GM21515 (cell line): ENCODE data around the gene ANO6.
"Not testable (repeated sequence)": the region's sequence is repeated elsewhere in the genome, so short reads cannot be mapped to it uniquely, and the experiment has no call there.

Experiments used
- ATAC-seq: cut with Tn5 transposase; IDR thresholded peaks from one replicate; pipeline ENCODE4 v1.9.1; 2021; ENCODE audit not compliant: unreplicated experiment

ANO6 gene

DNA sequence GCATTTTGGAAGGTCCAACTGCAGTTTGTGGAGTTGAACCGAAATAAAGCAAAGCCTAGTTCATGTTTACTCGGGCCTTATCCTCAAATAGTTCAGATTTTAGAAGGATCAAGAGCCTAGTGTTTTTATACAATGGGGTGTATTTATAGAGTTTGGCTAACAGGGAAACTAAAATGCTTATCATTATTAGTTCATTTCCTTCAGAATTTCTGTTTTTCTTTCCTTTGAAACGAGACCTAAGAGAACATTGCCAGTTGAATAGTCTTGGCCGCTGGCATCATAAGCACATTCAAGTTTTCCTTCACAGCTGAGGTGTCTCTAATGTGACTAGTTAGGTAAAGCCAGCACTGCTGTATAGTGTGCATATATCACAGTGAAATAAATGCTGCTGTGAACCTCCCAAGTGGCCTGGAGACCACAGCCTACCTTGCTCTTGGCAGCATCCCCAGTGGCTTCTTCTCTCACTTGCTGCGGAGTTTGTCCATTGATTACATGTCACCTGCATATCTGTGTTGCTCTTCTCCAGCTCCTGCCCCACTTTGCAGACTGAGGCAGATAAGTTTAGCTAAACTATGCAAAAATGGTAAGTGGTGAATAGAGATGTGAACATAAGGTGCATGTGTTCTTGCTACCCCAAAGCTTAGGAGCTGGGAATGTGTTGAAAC, 88.8 kb downstream of the ANO6 start:
- no peak for ATAC-seq

DNA sequence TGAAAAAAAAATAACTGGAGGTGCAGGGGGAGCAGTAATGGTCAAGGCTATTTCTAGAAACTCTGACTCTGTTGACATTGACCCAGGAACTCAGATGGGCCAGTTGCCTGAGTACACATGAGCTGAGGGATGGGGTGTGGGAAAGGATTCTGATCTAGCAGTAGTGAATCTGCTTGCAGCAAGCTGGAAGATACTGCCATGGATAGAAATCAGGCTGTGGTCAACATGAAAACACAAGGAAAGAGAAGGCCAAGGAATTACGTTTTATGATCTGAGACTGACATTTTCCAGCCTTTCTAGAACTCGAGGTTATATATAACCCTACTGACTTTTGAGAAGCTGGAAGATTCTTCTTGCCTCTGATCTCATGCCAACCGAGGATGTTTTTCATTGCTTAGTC, 90.0 kb downstream of the ANO6 start:
- no peak for ATAC-seq

DNA sequence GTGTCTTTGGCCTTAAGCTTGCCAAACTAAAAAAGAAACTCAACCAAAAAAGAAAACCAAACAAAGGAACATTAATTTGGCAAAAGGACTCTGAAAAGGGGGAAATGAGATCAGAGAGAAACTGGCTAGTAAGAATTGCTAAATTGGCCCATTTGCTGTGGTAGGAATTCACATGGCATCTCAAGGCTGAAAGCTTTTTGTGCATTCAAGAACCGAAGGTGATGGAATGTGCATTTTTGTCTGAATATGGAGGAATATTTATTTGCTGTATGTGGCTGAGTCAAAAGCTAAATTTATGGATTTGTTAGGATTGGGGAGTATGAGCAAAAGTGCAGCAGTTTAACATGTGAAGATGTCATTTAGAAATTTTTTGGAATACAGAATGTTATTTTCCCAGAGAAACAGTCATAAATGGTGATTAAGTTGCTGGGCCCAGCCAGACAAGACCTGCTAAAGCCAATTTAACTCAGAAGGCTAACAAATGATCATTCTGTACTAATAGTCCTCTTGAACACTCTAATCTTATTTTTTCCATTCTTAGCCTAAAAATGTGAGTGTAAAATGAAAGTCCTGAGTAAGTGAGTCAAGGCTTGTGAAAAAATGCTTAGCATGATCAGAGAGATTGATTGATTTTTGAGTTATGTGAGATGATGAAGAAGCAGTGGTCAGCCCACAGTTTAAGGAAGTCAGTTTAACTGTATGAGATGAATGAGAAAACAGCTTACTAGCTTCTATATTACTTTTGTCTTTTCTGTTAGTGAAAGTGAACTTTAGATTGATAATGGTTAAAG, 94.1 kb downstream of the ANO6 start:
- no peak for ATAC-seq

- no peak for ATAC-seq
Observed at GRCh38 chr12:45310627-45310968, 94.7 kb downstream of the ANO6 start.

- ATAC-seq = no peak
Observed at GRCh38 chr12:45312012-45312411, 96.1 kb downstream of the ANO6 start.

GRCh38 chr12:45314770-45315169, 98.9 kb downstream of the ANO6 start:
- ATAC-seq = no peak

DNA sequence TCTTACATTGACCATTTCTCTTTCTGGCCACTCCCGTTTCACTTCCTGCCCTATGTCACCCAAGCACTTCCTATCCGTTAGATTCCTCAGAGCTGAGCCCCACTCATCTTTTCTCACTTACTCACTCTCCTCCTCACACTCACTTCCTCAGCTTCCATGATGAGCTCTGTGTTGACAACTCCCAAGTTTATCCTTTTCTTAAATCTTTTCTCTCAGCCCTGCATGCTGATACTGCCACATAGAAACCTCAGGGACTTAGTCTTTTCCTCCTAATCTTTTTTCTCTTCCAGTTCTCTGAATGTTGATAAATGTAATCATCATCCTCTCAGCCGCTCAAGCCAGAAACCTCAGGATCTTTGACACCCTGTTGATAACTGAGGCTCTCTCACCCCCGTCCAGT, 99.6 kb downstream of the ANO6 start:
- ATAC-seq = no peak

- not testable (repeated sequence) for ATAC-seq
Observed at GRCh38 chr12:45317261-45317660, 101.4 kb downstream of the ANO6 start.

DNA sequence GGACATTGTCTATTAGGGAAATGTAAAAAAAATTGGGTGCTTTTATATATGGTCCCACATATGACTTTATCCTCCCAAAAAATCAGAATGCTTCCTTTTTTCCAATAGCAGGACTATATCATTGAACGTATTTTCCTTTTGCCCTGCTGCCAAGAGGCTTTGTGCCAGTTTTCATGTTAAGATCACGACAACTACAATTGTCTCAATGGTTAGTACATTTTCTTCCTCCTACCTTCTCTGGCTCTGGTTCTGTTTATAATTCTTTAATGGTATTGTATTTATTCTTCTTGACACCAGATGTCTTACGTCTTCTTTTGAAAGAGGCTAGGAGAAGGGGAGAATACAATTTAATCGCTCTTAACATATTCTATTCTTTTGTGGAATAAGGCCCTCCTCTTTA, 106.9 kb downstream of the ANO6 start:
- no peak for ATAC-seq

DNA sequence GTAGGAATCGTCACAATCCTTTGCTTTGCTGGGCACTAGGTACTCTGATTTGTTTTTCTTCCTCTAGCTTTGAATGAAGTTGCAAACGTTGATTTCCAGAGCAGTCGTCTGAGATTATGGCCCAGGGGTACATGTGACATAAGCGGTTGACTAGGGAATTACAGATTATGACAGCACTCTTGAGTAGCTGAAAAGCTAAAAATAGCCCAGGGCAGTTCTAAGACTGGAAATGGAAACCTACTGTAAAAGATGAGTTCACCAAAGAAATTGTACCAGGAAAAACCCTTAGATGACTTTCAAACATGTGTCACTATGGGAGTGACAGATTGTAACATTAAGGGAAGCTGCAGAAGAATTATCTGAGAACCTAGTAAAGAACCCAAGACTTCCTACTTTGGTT, 108.5 kb downstream of the ANO6 start:
- ATAC-seq = no peak

- no peak for ATAC-seq
Observed at GRCh38 chr12:45326358-45326975, 110.6 kb downstream of the ANO6 start.

DNA sequence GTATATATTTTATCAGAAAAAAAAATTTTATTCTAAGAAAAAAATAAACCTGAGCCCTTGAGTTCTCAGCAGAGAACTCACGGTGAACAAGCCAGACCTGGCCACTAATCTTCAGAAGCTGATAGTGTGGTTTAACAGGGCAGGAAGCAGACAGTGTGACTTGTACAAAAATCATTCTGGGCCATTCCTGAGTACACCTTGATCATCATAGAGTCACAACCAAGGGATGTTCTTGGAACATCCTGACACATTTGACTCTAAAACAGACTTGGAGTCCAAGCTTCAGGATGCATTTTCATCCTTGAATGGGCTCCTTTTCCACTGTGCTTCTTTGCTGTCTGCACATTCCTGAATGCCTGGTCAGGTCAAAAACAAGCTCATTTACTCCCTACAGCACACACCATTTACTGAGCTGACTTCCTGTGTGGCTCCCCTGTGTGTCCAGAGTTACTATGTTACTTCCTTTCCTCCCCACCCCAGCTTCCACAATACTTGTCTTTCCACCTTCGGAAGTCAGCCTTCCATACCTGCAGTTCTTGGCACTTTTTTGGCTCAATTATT, 112.0 kb downstream of the ANO6 start:
- no peak for ATAC-seq

DNA sequence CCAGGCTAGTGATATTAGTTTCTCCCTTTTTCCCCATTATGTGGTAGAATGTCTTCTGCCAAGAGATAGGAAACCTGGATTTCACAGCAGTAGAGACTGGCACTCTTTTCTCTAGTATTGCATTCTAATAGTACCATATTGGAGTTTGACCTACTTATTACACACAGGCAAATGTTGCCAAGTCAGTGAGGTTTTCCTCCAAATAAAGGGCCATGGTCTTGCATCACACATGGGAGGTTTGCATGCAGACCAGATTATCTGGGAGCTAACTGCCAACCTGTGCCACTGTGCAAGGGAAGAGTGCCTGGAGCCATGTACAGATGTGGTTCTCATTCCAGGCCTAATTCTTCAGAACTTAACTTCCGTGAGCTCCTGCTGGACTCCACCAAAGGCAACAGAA, 113.3 kb downstream of the ANO6 start:
- ATAC-seq = no peak

DNA sequence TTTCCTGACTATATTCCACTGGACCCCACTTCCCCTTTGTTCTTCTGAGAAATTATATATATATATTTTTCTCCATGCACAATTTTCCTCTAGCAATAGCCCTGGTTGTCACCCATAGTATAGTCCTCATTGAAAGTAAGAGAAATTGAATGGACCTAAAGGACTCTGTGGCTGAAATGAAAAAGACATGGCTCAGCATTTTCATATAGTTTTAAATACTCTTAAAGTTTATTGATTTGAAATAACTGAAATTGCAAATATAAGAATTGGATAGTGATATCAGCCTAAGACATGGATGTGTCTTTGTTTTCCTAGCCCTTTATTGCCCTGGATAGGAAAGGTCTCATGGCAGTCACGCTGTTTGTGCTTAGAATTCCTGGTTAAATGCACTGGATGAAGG, 113.8 kb downstream of the ANO6 start:
- no peak for ATAC-seq

- ATAC-seq = no peak
Observed at GRCh38 chr12:45331552-45331951, 115.7 kb downstream of the ANO6 start.

DNA sequence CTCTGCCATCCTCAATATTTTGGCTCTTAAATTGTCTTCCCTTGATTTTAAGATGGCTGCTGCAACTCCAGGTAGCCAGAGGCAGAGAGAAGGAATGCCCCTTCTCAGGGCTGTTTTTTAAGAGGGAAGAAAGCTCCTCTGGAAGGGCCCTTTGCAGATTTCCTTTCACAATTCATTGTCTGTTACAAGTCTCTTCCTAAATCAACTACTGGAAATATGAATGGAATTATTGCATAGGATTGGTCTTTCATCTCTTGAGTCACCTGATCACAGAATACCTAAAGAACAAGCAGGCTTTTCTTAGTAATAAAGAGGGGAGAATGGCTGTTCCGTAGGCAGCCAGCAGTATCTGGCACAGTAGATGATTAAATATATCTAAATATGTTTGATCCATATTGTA, 118.5 kb downstream of the ANO6 start:
- ATAC-seq = no peak

DNA sequence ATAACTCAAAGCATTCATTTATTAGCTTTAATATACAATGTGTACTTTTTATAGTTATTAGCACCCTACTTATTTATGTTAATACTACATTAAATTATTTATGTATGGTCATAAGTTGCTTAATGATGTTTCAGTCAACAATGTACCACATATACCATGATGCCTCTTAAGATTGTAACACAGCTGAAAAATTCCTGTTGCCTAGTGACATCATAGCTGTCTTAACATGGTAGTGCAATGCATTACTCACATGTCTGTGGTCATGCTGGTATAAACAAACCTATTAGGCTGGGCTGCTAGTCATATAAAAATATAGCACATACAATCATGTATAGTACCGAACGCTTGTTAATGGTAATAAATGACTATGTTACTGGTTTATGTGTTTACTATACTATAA, 120.4 kb downstream of the ANO6 start:
- ATAC-seq = no peak

DNA sequence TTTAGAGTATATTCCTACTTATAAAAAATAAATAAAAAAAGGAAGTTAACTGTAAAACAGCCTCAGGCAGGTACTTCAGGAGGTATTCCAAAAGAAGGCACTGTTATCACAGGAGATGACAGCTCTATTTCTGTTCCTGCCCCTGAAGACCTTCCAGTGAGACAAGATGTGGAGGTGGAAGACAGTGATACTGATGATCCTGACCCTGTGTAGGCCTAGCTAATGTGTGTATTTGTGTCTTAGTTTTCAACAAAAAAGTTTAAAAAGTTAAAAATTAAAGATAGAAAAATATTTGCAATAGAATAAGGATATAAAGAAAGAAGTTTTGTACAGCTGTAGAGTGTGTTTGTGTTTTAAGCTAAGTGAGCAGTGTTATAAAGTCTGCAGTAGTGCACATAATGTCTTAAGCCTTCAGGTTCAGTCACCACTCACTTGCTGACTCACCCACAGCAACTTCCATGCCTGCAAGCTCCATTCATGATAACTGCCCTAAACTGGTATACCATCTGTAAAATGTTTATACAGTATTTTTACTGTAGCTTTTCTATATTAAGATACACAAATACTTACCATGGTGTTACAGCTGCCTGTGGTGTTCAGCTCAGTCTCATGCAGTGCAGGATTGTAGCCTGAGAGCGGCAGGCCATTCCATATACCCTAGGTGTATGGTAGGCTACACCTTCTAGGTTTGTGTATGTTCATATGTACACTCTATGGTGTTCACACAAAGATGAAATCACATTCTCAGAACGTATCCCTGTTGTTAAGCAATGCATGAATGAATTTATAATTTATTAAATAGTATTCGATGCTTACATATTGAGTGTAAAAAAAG, 121.1 kb downstream of the ANO6 start:
- no peak for ATAC-seq

DNA sequence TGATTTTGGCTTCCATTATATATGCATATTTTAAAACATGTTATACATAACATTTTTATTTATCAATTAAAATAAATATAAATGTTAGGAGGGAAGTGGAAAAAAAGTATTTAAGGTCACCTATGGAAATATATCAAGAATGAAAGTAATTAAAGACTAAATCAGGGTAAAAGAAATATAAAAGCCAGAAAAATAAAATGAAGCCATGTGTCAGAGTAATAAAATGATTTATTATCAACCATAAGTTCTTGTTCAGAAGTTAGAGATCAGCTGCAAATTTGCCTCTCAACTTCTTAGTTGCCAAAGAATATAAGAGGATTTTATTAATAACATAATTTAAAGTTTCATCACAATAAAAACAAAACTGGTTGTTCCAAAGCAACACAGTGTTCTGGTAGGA, 121.9 kb downstream of the ANO6 start:
- ATAC-seq = no peak

- no peak for ATAC-seq
Observed at GRCh38 chr12:45338272-45338671, 122.4 kb downstream of the ANO6 start.

DNA sequence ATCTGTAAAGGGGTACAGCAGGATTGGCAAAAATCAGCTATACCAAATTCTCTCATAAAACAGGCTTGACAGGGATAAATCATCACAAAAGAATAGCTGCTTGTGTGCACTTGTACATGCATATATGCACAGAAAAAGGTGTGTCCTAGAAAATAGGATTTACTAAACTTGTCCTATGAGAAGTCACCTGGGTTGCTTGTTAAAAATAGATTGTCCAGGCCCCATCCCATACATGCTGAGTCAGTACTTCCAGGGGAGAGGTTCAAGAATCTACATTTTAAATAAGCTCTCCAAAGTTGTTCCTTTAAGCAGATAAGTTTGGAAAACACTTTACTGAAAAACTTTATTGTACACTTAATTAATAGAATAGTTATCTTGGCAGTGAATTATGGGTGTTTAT, 123.1 kb downstream of the ANO6 start:
- ATAC-seq = no peak
